ENCODE results near the gene IMPA2. TPM values are rescaled to one million over a fixed set of nuclear protein-coding genes. Genes with fewer than 3 reads are reported as not detected.

Gene IMPA2
- total and polyA plus RNA-seq, 2 of the 13 experiments (the other 11 are each of a cell fraction or from before 2014, with no cell fraction given): 37.8 to 71.8 TPM

- TF ChIP-seq STAG1 (CRISPR knock-in tag; IDR thresholded peaks at IDR 0.05) (peak; percentile 65), MYC (CRISPR knock-in tag; IDR thresholded peaks at IDR 0.05; ENCODE audit: borderline replicate concordance) (no peak), SMYD3 (CRISPR knock-in tag; IDR thresholded peaks at IDR 0.05) (no peak)
- TF ChIP-seq, protein P1, sequence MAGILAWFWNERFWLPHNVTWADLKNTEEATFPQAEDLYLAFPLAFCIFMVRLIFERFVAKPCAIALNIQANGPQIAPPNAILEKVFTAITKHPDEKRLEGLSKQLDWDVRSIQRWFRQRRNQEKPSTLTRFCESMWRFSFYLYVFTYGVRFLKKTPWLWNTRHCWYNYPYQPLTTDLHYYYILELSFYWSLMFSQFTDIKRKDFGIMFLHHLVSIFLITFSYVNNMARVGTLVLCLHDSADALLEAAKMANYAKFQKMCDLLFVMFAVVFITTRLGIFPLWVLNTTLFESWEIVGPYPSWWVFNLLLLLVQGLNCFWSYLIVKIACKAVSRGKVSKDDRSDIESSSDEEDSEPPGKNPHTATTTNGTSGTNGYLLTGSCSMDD (CRISPR knock-in tag; IDR thresholded peaks at IDR 0.05): no peak
- TF ChIP-seq, protein P2, sequence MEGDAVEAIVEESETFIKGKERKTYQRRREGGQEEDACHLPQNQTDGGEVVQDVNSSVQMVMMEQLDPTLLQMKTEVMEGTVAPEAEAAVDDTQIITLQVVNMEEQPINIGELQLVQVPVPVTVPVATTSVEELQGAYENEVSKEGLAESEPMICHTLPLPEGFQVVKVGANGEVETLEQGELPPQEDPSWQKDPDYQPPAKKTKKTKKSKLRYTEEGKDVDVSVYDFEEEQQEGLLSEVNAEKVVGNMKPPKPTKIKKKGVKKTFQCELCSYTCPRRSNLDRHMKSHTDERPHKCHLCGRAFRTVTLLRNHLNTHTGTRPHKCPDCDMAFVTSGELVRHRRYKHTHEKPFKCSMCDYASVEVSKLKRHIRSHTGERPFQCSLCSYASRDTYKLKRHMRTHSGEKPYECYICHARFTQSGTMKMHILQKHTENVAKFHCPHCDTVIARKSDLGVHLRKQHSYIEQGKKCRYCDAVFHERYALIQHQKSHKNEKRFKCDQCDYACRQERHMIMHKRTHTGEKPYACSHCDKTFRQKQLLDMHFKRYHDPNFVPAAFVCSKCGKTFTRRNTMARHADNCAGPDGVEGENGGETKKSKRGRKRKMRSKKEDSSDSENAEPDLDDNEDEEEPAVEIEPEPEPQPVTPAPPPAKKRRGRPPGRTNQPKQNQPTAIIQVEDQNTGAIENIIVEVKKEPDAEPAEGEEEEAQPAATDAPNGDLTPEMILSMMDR (CRISPR knock-in tag; IDR thresholded peaks at IDR 0.05): peak; percentile 49
Observed at GRCh38 chr18:12046751-12047335, 65.5 kb downstream of the IMPA2 start (continued).

GRCh38 chr18:12048010-12048826 is 66.9 kb downstream of the IMPA2 start:
- Histone ChIP-seq H3K27ac (ENCODE audit: extremely low read length, insufficient read depth, low read length) (no peak overlapping the region), H3K9ac (ENCODE audit: insufficient read depth, low read depth, low read length) (no peak overlapping the region), H4K20me1 (ENCODE audit: insufficient read depth, low read length) (no peaks in the 10 kb centered on the region), H3K9me3 (ENCODE audit: low read length) (no peaks in the 10 kb centered on the region), H3K27me3 (ENCODE audit: control insufficient read depth in 1 of 2, insufficient read depth in 2 of 2, low read length in 2 of 2) (peaks cover 2 to 21% of the 10 kb centered on the region in 2 experiments; a peak in 3 of 5 replicates), H3K79me2 (ENCODE audit: insufficient read depth, low read length) (no peaks in the 10 kb centered on the region), H2AFZ (ENCODE audit: low read length) (no peak overlapping the region), H3K4me3 (replicated peaks in 1 of 3; ENCODE audit: insufficient read depth in 1 of 3, low read depth in 2 of 3, low read length in 3 of 3) (no peak overlapping the region), H3K36me3 (replicated peaks in 1 of 2; ENCODE audit: control insufficient read depth in 1 of 2, insufficient read depth in 2 of 2, low read length in 2 of 2) (no peaks in the 10 kb centered on the region), H3K4me1 (ENCODE audit: insufficient read depth, low read length) (peaks cover 18% of the 10 kb centered on the region), H3K4me2 (ENCODE audit: low read depth, low read length) (no peak overlapping the region)
- BruUV-seq (replicated peaks): no TSS peak
- 42% methylated on average over 10 of the region's 20 CpGs for WGBS (ENCODE audit: low lambda C conversion rate)
- in situ Hi-C loops (cut with HindIII; ENCODE audit: extremely low pct_ligation_motif_present, low pct_unique_long_range_greater_than_20kb): loop anchor here (10.0 kb wide), 1 partner anchor 393 kb away; no protein-coding TSS in a partner anchor
- no peak for FAIRE-seq
- ChIA-PET POLR2A (no interaction called here), CTCF (ENCODE audit: low intra/inter-chr PET ratio, low total read pairs) (no interaction called here)
- intact Hi-C loops (cut with micrococcal nuclease; ENCODE audit: unreplicated experiment): no loop called here
- ATAC-seq: no peak
- no peak for DNase-seq (ENCODE audit: low spot score)
- TF ChIP-seq GFI1 (CRISPR knock-in tag; IDR thresholded peaks at IDR 0.05; ENCODE audit: borderline replicate concordance): no peak
- no peak for TF ChIP-seq HIC2 (CRISPR knock-in tag; IDR thresholded peaks at IDR 0.05; ENCODE audit: low read depth)
- no peak for TF ChIP-seq ZNF441 (CRISPR knock-in tag; IDR thresholded peaks at IDR 0.05; ENCODE audit: borderline replicate concordance)
- TF ChIP-seq RBFOX2 (IDR thresholded peaks at IDR 0.05; ENCODE audit: low read depth, low read length): no peak
- TF ChIP-seq CENPX (CRISPR knock-in tag; IDR thresholded peaks at IDR 0.05): no peak
- TF ChIP-seq POGK (CRISPR knock-in tag; conservative IDR thresholded peaks at IDR 0.05): no peak
- no peak for TF ChIP-seq SP5 (CRISPR knock-in tag; IDR thresholded peaks at IDR 0.05; ENCODE audit: borderline replicate concordance, low read depth)
- no peak for TF ChIP-seq ZNF781 (CRISPR knock-in tag; IDR thresholded peaks at IDR 0.05; ENCODE audit: borderline replicate concordance, not compliant biosample characterization)
- TF ChIP-seq KLF13 (CRISPR knock-in tag; IDR thresholded peaks at IDR 0.05): no peak
- no peak for TF ChIP-seq SNAI1 (CRISPR knock-in tag; IDR thresholded peaks at IDR 0.05; ENCODE audit: borderline replicate concordance)

All from HepG2 (cell line).